ENCODE results near the gene LDLRAP1.

Gene LDLRAP1

GRCh38 chr1:25524568-25525360 is 18.6 kb upstream of the LDLRAP1 start:
- DNase-seq, result no peak

GRCh38 chr1:25525361-25525688 is 18.1 kb upstream of the LDLRAP1 start:
- no peak for DNase-seq

- no peak for DNase-seq
Observed at GRCh38 chr1:25526753-25527152, 16.7 kb upstream of the LDLRAP1 start.

GRCh38 chr1:25527226-25527846 is 16.1 kb upstream of the LDLRAP1 start:
- no peak for DNase-seq

- DNase-seq, result no peak
Observed at GRCh38 chr1:25527946-25528595, 15.3 kb upstream of the LDLRAP1 start.

- DNase-seq, result no peak
Observed at GRCh38 chr1:25528881-25529517, 14.4 kb upstream of the LDLRAP1 start.

- no peak for DNase-seq
Observed at GRCh38 chr1:25529518-25530185, 13.8 kb upstream of the LDLRAP1 start.

- no peak for DNase-seq
Observed at GRCh38 chr1:25530186-25531081, 13.0 kb upstream of the LDLRAP1 start.

GRCh38 chr1:25531082-25531461 is 12.3 kb upstream of the LDLRAP1 start:
- no peak for DNase-seq

- no peak for DNase-seq
Observed at GRCh38 chr1:25532970-25533369, 10.4 kb upstream of the LDLRAP1 start.

GRCh38 chr1:25533775-25534409 is 9.5 kb upstream of the LDLRAP1 start:
- DNase-seq, result no peak

- no peak for DNase-seq
Observed at GRCh38 chr1:25534410-25534788, 9.0 kb upstream of the LDLRAP1 start.

- DNase-seq, result no peak
Observed at GRCh38 chr1:25536124-25536523, 7.3 kb upstream of the LDLRAP1 start.

- no peak for DNase-seq
Observed at GRCh38 chr1:25537153-25537831, 6.1 kb upstream of the LDLRAP1 start.

GRCh38 chr1:25538191-25538767 is 5.1 kb upstream of the LDLRAP1 start:
- DNase-seq, result no peak

GRCh38 chr1:25540750-25541342 is 2.6 kb upstream of the LDLRAP1 start:
- no peak for DNase-seq

- no peak for DNase-seq
Observed at GRCh38 chr1:25541425-25541824, 2.0 kb upstream of the LDLRAP1 start.

- no peak for DNase-seq
Observed at GRCh38 chr1:25541889-25542658, 1.3 kb upstream of the LDLRAP1 start.

GRCh38 chr1:25543005-25543424 is 391 bp upstream of the LDLRAP1 start:
- DNase-seq, result no peak
